Skeletal muscle satellite cell (primary cell): ENCODE data around the gene PLA2G4D.

Source experiments
- H3K27me3 ChIP-seq: 2 replicates; pipeline ENCODE4 v1.7.0; 2013; ENCODE audit warnings: low read length; ENCODE audit not compliant: control insufficient read depth, insufficient read depth
- H3K36me3 ChIP-seq: 2 replicates; pipeline ENCODE4 v1.7.0; 2013; ENCODE audit warnings: mild to moderate bottlenecking, control low read depth, low read length; ENCODE audit not compliant: insufficient read depth
- H3K4me1 ChIP-seq: 2 replicates; pipeline ENCODE4 v1.7.0; 2013; ENCODE audit warnings: low read length; ENCODE audit not compliant: control insufficient read depth, insufficient read depth
- H3K4me2 ChIP-seq: 2 replicates; pipeline ENCODE4 v1.7.0; 2013; ENCODE audit warnings: mild to moderate bottlenecking, low read length
- H3K4me3 ChIP-seq: 2 replicates; pipeline ENCODE4 v1.7.0; 2013; ENCODE audit warnings: low read length
- H3K9ac ChIP-seq: 2 replicates; pipeline ENCODE4 v1.7.0; 2013; ENCODE audit warnings: mild to moderate bottlenecking, low read depth, low read length, moderate library complexity
- H3K9me3 ChIP-seq: replicated peaks from 2 replicates; pipeline ENCODE4 v1.7.0; 2013; ENCODE audit warnings: mild to moderate bottlenecking, control low read depth, low read length

Gene PLA2G4D

GRCh38 chr15:42069496-42070278 is 24.7 kb downstream of the PLA2G4D start:
- H3K4me3 ChIP-seq: no peak overlapping the region
- no peaks in the 10 kb centered on the region for H3K4me1 ChIP-seq
- H3K9me3 ChIP-seq: no peaks in the 10 kb centered on the region
- no peaks in the 10 kb centered on the region for H3K36me3 ChIP-seq
- no peak overlapping the region for H3K9ac ChIP-seq
- H3K27me3 ChIP-seq: peaks cover 26% of the 10 kb centered on the region
- H3K4me2 ChIP-seq: no peak overlapping the region

DNA sequence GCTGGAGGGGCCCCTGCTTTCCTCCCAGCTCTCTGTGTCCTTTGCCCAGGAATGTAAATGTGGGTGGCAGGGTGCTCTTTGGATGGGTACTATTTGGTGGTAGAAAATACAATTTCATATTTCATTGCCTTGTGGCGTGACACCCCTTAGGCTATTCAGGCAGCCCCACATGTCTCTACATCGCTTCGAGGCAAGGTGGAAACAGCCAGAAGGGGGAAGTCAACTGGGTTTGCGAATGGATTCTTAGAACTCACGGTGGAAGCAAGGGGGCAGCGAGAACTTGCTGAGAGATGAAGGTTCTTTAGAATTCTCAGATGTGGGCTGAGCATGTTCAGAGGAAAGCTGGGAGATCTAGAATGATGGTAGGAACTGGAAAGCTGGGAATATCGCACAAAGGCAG is 25.3 kb downstream of the PLA2G4D start:
- Histone ChIP-seq H3K9me3 (no peaks in the 10 kb centered on the region), H3K9ac (no peak overlapping the region), H3K36me3 (no peaks in the 10 kb centered on the region), H3K27me3 (peaks cover 22% of the 10 kb centered on the region), H3K4me1 (no peaks in the 10 kb centered on the region), H3K4me2 (no peak overlapping the region), H3K4me3 (no peak overlapping the region)

- Histone ChIP-seq H3K4me1 (no peaks in the 10 kb centered on the region), H3K27me3 (peaks cover 17% of the 10 kb centered on the region), H3K9me3 (no peaks in the 10 kb centered on the region), H3K36me3 (no peaks in the 10 kb centered on the region), H3K4me2 (no peak overlapping the region), H3K4me3 (no peak overlapping the region), H3K9ac (no peak overlapping the region)
These were observed 25.8 kb downstream of the PLA2G4D start for GRCh38 chr15:42068601-42069000.

- H3K9ac ChIP-seq: no peak overlapping the region
- H3K4me3 ChIP-seq: no peak overlapping the region
- no peaks in the 10 kb centered on the region for H3K36me3 ChIP-seq
- H3K27me3 ChIP-seq: peaks cover 11% of the 10 kb centered on the region
- H3K4me2 ChIP-seq: no peak overlapping the region
- no peaks in the 10 kb centered on the region for H3K4me1 ChIP-seq
- no peaks in the 10 kb centered on the region for H3K9me3 ChIP-seq
These were observed 27.5 kb downstream of the PLA2G4D start for GRCh38 chr15:42066764-42067415.

GRCh38 chr15:42065468-42065867 is 28.9 kb downstream of the PLA2G4D start:
- Histone ChIP-seq H3K9ac (no peak overlapping the region), H3K27me3 (peaks cover 19% of the 10 kb centered on the region), H3K4me1 (no peaks in the 10 kb centered on the region), H3K4me2 (no peak overlapping the region), H3K4me3 (no peak overlapping the region), H3K9me3 (no peaks in the 10 kb centered on the region), H3K36me3 (no peaks in the 10 kb centered on the region)

- Histone ChIP-seq H3K9ac (no peak overlapping the region), H3K4me2 (no peak overlapping the region), H3K9me3 (no peaks in the 10 kb centered on the region), H3K4me1 (no peaks in the 10 kb centered on the region), H3K27me3 (peaks cover 23% of the 10 kb centered on the region), H3K36me3 (no peaks in the 10 kb centered on the region), H3K4me3 (no peak overlapping the region)
These were observed 29.3 kb downstream of the PLA2G4D start for GRCh38 chr15:42065033-42065432.

GRCh38 chr15:42064271-42064670 is 30.1 kb downstream of the PLA2G4D start:
- Histone ChIP-seq H3K9me3 (no peaks in the 10 kb centered on the region), H3K9ac (no peak overlapping the region), H3K4me2 (no peak overlapping the region), H3K27me3 (peaks cover 22% of the 10 kb centered on the region), H3K4me3 (no peak overlapping the region), H3K4me1 (no peaks in the 10 kb centered on the region), H3K36me3 (no peaks in the 10 kb centered on the region)

DNA sequence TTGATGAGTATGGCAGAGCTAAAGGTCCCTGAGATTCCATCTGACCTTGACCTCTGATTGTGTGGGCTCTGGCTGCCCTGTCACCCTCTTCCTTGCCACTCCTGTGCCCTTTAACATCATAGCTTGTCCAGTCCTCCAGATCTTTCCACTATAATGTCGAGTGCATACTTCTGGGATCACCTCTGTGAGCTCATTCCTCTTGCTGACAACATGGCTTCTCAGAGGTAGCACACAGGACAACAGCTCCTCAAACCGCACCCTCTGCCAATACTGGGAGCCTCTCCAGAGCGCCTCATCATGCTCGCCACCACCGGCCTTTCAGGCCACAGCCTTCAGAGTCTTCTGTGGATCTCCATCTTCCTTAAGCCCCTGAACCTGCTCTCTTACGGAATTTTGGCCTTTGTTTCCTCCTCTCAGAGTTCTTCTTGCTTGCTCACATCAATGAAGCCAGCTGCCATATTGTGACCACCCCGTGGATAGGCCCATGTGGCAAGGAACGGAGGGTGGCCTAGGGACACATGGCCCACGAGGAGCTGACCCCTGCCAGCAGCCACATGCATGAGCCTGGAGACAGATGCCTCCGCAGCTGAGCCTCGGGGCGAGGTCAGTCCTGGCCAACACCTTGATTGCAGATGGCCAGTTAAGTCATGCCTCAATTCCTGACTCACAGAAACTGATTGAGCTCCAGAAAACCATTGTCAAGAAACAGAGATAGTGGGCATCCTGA is 31.1 kb downstream of the PLA2G4D start:
- no peaks in the 10 kb centered on the region for H3K36me3 ChIP-seq
- no peak overlapping the region for H3K4me3 ChIP-seq
- peaks cover 25% of the 10 kb centered on the region for H3K27me3 ChIP-seq
- H3K4me1 ChIP-seq: no peaks in the 10 kb centered on the region
- no peaks in the 10 kb centered on the region for H3K9me3 ChIP-seq
- no peak overlapping the region for H3K4me2 ChIP-seq
- no peak overlapping the region for H3K9ac ChIP-seq

- Histone ChIP-seq H3K27me3 (peaks cover 34% of the 10 kb centered on the region), H3K4me1 (no peaks in the 10 kb centered on the region), H3K4me2 (no peak overlapping the region), H3K9ac (no peak overlapping the region), H3K36me3 (no peaks in the 10 kb centered on the region), H3K4me3 (no peak overlapping the region), H3K9me3 (no peaks in the 10 kb centered on the region)
These were observed 32.0 kb downstream of the PLA2G4D start for GRCh38 chr15:42062284-42062806.

DNA sequence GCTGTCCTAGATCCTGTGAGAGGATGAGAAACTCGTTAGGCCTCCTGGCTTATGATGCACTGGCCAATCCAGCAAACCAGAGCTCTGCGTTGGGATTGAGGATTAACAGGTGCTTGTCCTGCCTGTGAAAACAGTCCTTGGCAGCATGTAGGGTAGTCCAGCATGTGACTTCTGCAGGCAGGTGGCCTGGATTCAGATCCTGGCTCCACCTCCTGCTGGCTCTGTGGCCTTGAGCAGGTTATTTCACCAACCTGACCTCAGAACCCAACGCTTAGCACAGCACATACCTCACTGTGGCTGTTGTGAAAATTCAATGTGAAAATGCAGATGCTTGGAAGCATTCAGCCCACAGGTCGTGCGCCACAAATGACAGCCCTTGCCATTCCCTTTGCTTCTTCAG is 33.6 kb downstream of the PLA2G4D start:
- H3K4me1 ChIP-seq: peaks cover 4% of the 10 kb centered on the region

DNA sequence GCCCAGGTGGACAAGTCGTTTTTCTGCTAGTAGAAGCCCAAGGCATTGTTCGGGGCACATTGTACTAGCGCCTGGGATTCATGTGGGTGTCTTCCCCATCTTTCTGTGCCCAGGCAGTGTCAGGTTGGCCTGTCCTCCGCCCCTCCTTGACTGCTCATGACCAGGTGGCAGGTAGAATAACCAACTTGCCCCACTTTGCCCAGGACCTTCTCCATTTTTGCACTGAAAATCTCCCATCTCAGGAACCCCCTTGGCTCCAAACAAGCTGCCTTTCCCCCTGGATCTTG is 33.9 kb downstream of the PLA2G4D start:
- Histone ChIP-seq H3K36me3 (no peaks in the 10 kb centered on the region), H3K4me3 (no peak overlapping the region), H3K4me2 (no peak overlapping the region), H3K27me3 (peaks cover 53% of the 10 kb centered on the region), H3K9ac (no peak overlapping the region), H3K9me3 (no peaks in the 10 kb centered on the region), H3K4me1 (peaks cover 4% of the 10 kb centered on the region)

More for the DNA sequence above, 33.6 kb downstream of the PLA2G4D start:
- no peak overlapping the region for H3K4me3 ChIP-seq
- H3K36me3 ChIP-seq: no peaks in the 10 kb centered on the region
- no peak overlapping the region for H3K4me2 ChIP-seq
- H3K27me3 ChIP-seq: peaks cover 49% of the 10 kb centered on the region
- H3K9me3 ChIP-seq: no peaks in the 10 kb centered on the region
- H3K9ac ChIP-seq: no peak overlapping the region
